Sigmoid colon (tissue), 7 donors: ENCODE data around the gene STAT1. TPM values are rescaled to one million over a fixed set of nuclear protein-coding genes. Genes with fewer than 3 reads are reported as not detected.

Source experiments
- DNase-seq: peaks from one replicate; pipeline ENCODE4 v3.0.0-alpha.2; 2019
- H3K27ac ChIP-seq, 4 donors: fragments of 200-600 bp; sonication (generic); one replicate each; pipeline ENCODE4 v1.5.1; 2016 to 2019; ENCODE audit warnings: mild to moderate bottlenecking in 1 of 4
- H3K27me3 ChIP-seq, 3 donors: fragments of 200-600 bp; sonication (generic); one replicate each; pipeline ENCODE4 v1.5.1; 2019; ENCODE audit warnings: mild to moderate bottlenecking in 1 of 3
- H3K36me3 ChIP-seq, 4 donors: fragments of 200-600 bp; sonication (generic); one replicate each; pipeline ENCODE4 v1.5.1; 2016 to 2019
- H3K4me1 ChIP-seq, 4 donors: fragments of 200-600 bp; sonication (generic); one replicate each; pipeline ENCODE4 v1.5.1; 2017 to 2019
- H3K4me3 ChIP-seq, 4 donors: fragments of 200-600 bp; sonication (generic); one replicate each; pipeline ENCODE4 v1.5.1; 2017 to 2019; ENCODE audit warnings: mild to moderate bottlenecking in 2 of 4, moderate library complexity in 1 of 4
- H3K9me3 ChIP-seq, 4 donors: fragments of 200-600 bp in 3 of 4; sonication (generic) in 3 of 4; one replicate each; pipeline versions ENCODE4 v1.5.1 to v1.6.1; 2013 to 2019
- EP300 ChIP-seq, 4 donors: sonication (generic); formaldehyde crosslinking; IDR thresholded peaks; one replicate each; pipeline ENCODE4 v1.6.1; 2017; ENCODE audit warnings: antibody characterized with exemption in 4 of 4
- POLR2A ChIP-seq, 2 donors: fragments of 450-650 bp; IDR thresholded peaks; one replicate each; pipeline ENCODE4 v1.6.1; 2016; ENCODE audit warnings: antibody characterized with exemption in 2 of 2, mild to moderate bottlenecking in 2 of 2, moderate library complexity in 2 of 2
- POLR2AphosphoS5 ChIP-seq, 4 donors: sonication (generic); formaldehyde crosslinking; IDR thresholded peaks; one replicate each; pipeline ENCODE4 v1.6.1; 2017; ENCODE audit warnings: antibody characterized with exemption in 4 of 4
- WGBS, 2 donors: extraction: QIAGEN DNeasy Blood & Tissue Kit; methylation state at CpG; one replicate each; pipeline ENCODE4 v1.1.7; 2013; 5-methylcytosine and 5-hydroxymethylcytosine counted together
- intact Hi-C: fragments of 100-400 bp; cut with DNase I; formaldehyde crosslinking; loops from one replicate; pipeline ENCODE4 v1.15.1; 2023
- polyA plus RNA-seq, 3 donors: library from polyadenylated mRNA; stranded (reverse); fragments of 200-250 nt; gene quantifications; one replicate each; pipeline ENCODE4 v1.2.3, GENCODE V29; 2013
- total RNA-seq, 4 donors: library from RNA; depleted of rRNA; stranded (reverse); fragments of >200 nt; gene quantifications; one replicate each; pipeline ENCODE4 v1.1.0, GENCODE V29; 2016
- TF ChIP-seq, protein P1 (sequence below), 4 experiments: fragments of 450-650 bp in 3 of 4; fragments of 200-600 bp in 1 of 4; IDR thresholded peaks; one replicate each; pipeline ENCODE4 v1.5.1; 2016 to 2019; ENCODE audit warnings: antibody characterized with exemption in 4 of 4, mild to moderate bottlenecking in 3 of 4, moderate library complexity in 2 of 4
- donor health status: healthy with polysubstance abuse.
- donor health status: Bipolar disorder and iron deficiency.
- donor health status: healthy.

STAT1 gene
- total and polyA plus RNA-seq, 7 donors: 32.8 to 93.8 (median 51.8) TPM

DNA sequence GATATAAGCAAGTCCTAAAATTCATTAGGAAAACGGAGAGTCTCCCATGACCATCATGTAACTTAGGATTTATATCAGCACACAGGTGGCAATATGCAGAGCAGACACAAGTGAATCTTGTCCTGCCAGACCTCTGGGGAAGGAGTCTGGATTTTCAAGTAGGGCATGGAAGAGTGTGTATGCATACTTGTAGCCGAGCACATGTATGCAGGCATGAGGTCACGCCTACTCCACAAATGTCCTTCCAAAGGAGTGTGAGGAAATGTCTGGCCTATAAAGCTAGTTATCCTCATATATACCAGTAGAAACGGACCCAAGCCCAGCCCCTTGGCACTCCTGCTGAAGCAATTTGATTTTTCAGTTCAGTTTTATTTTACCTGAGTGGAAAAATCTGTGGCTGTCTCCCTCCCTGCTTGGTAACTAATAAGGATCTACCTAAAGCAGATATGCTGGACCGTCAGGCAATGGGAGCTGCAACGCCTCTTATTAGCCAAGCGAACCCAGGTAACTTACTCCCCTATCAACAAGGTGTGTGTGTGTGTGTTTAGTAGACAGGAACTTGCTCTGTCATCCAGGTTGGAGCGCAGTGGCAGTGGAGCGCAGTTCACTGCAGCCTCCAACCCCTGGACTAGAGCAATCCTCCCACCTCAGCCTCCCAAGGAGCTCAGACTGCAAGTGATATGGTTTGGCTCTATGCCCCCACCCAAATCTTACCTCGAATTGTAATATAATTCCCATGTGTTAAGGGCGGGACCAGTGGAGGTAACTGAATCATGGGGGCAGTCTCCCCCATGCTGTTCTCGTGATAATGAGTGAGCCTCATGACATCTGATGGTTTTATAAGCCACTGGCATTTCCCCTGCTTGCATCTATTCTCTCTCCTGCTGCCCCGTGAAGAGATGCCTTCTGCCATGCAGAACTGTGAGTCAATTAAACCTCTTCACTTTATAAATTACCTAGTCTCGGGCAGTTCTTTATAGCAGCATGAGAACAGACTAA, 2.8 kb downstream of the STAT1 start:
- TF ChIP-seq, protein P1, sequence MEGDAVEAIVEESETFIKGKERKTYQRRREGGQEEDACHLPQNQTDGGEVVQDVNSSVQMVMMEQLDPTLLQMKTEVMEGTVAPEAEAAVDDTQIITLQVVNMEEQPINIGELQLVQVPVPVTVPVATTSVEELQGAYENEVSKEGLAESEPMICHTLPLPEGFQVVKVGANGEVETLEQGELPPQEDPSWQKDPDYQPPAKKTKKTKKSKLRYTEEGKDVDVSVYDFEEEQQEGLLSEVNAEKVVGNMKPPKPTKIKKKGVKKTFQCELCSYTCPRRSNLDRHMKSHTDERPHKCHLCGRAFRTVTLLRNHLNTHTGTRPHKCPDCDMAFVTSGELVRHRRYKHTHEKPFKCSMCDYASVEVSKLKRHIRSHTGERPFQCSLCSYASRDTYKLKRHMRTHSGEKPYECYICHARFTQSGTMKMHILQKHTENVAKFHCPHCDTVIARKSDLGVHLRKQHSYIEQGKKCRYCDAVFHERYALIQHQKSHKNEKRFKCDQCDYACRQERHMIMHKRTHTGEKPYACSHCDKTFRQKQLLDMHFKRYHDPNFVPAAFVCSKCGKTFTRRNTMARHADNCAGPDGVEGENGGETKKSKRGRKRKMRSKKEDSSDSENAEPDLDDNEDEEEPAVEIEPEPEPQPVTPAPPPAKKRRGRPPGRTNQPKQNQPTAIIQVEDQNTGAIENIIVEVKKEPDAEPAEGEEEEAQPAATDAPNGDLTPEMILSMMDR (IDR thresholded peaks at IDR 0.05): no peak
- TF ChIP-seq EP300 (IDR thresholded peaks at IDR 0.05) (no peak), POLR2A (IDR thresholded peaks at IDR 0.05) (no peak), POLR2AphosphoS5 (IDR thresholded peaks at IDR 0.05) (no peak)
- Histone ChIP-seq H3K4me1 (peaks cover 0 to 35% (median 25%) of the 10 kb centered on the region in 4 donors), H3K27ac (no peak overlapping the region), H3K36me3 (peaks cover 3 to 40% (median 19%) of the 10 kb centered on the region in 4 donors), H3K9me3 (no peaks in the 10 kb centered on the region), H3K4me3 (no peak overlapping the region), H3K27me3 (no peaks in the 10 kb centered on the region)
- no peak for DNase-seq
- WGBS, 2 donors: 74 to 81% methylated on average over 14 of the region's 14 CpGs
- intact Hi-C loops: loop anchor here (5.0 to 10.0 kb wide), 3 partner anchors 129 to 366 kb away; partner anchors contain the start of genes GLS and NAB1

DNA sequence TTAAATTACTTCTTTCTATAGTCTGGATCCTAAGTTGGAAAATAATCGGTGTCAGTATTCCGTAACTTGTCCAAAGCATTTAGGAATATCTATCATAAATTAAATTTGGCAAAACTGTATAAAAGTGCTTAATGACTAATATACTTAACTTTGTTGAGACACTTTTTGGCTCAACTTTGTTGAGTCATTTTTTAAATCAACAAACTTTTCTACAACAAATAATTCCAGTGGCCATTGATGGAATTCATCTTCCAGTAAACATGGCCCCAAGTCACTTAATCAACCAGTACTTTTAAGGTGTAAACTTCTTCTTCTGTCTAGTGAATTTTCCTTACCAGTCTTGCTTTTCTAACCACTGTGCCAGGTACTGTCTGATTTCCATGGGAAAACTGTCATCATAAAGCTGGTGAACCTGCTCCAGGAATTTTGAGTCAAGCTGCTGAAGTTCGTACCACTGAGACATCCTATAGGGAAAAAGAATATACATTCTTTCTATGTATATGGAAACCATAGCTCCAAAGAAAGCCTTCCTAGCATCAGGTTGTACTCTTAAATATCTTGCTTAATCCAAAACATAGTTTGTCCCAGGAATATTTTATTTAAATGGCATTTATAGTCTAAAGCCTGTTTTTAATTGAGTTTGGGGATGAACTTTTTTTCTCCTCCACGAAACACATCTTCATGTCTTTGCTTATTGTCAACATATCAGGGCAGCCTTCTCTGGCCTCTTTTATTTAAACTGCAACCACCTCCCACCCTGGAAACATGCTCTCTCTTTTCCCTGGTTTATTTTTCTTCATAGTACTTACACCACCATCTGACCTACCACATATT, 4.2 kb downstream of the STAT1 start:
- H3K27me3 ChIP-seq: no peaks in the 10 kb centered on the region
- no peak for TF ChIP-seq EP300 (IDR thresholded peaks at IDR 0.05)
- TF ChIP-seq POLR2A (IDR thresholded peaks at IDR 0.05): no peak
- TF ChIP-seq, protein P1 (IDR thresholded peaks at IDR 0.05): no peak
- no peak for TF ChIP-seq POLR2AphosphoS5 (IDR thresholded peaks at IDR 0.05)
- no peak for DNase-seq
- no peak overlapping the region for H3K27ac ChIP-seq
- intact Hi-C loops: loop anchor here (5.0 to 10.0 kb wide), 3 partner anchors 127 to 365 kb away; partner anchors contain the start of genes GLS and NAB1
- H3K36me3 ChIP-seq: peaks cover 12 to 54% (median 27%) of the 10 kb centered on the region in 4 donors
- H3K9me3 ChIP-seq: no peaks in the 10 kb centered on the region
- H3K4me3 ChIP-seq: no peak overlapping the region
- H3K4me1 ChIP-seq: peaks cover 0 to 34% (median 23%) of the 10 kb centered on the region in 4 donors
- WGBS, 2 donors: 91 to 95% methylated on average over 4 of the region's 4 CpGs

DNA sequence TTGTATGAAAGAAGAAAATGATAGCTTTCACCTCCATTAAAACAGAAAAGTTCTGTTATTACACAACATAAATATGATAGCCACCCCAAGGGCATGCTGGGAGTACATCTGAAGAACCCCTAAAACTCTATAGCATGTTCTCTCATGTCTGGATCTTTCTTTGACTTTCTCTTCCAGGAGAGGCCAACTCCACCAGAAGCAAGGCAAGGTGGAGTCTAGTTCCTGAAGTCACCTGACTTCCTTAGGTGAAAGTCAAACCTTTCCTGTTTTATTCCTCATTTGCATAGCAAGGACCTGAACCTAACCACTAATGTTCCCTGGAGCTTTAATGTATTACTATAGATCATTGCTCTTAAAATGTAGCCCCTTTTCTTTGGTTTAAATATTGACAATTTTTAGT, 5.7 kb downstream of the STAT1 start:
- no peaks in the 10 kb centered on the region for H3K9me3 ChIP-seq
- intact Hi-C loops: no loop called here
- DNase-seq: no peak
- no peaks in the 10 kb centered on the region for H3K27me3 ChIP-seq
- peaks cover 12 to 69% (median 37%) of the 10 kb centered on the region in 4 donors for H3K36me3 ChIP-seq
- H3K4me1 ChIP-seq: peaks cover 0 to 29% (median 20%) of the 10 kb centered on the region in 4 donors
- no peak overlapping the region for H3K4me3 ChIP-seq
- TF ChIP-seq POLR2A (IDR thresholded peaks at IDR 0.05): no peak
- no peak for TF ChIP-seq EP300 (IDR thresholded peaks at IDR 0.05)
- TF ChIP-seq, protein P1 (IDR thresholded peaks at IDR 0.05): no peak
- no peak for TF ChIP-seq POLR2AphosphoS5 (IDR thresholded peaks at IDR 0.05)
- no peak overlapping the region for H3K27ac ChIP-seq

DNA sequence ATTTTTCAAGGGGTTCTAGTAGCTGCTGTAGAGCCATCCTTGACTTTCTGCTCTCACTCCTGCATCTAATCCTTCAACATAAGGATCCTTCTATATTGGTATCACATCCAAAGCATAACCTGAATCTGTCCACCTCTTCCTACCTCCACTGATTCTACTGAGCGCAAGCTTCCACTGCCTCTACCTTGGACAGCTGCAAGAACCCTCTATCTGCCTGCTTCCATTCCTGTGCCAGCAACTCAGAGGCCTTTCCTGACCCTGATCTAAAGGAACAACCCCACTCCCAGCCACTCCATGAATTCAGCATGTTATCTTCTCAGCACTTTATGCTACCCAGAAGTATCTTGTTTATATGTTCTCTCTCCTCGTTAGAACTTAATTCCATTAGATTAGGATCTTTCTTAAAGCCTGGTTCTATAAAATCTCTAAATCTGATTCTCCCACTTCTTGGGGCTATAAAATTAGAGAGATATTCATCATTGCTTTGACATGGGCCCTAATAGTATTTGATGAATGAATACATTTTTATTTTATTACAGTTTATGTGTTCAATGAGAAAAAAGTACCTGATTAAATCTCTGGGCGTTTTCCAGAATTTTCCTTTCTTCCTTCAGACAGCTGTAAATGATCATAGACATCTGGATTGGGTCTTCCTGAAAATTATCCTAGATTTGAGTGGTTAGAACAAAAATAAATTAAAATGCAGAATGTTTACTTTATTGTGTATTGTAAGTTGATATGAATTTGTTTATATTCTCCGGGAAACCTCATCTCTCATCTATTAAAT, 6.8 kb downstream of the STAT1 start:
- DNase-seq: no peak
- no peaks in the 10 kb centered on the region for H3K9me3 ChIP-seq
- H3K27ac ChIP-seq: no peak overlapping the region
- H3K27me3 ChIP-seq: no peaks in the 10 kb centered on the region
- TF ChIP-seq EP300 (IDR thresholded peaks at IDR 0.05): no peak
- TF ChIP-seq POLR2A (IDR thresholded peaks at IDR 0.05): no peak
- TF ChIP-seq, protein P1 (IDR thresholded peaks at IDR 0.05): no peak
- no peak for TF ChIP-seq POLR2AphosphoS5 (IDR thresholded peaks at IDR 0.05)
- peaks cover 0 to 18% (median 10%) of the 10 kb centered on the region in 4 donors for H3K4me1 ChIP-seq
- H3K36me3 ChIP-seq: peaks cover 16 to 80% (median 41%) of the 10 kb centered on the region in 4 donors
- H3K4me3 ChIP-seq: no peak overlapping the region
- 85 to 93% methylated on average over 4 of the region's 4 CpGs for WGBS, 2 donors
- intact Hi-C loops: no loop called here
